Activated CD4-positive, alpha-beta T cell treated with anti-CD3 and anti-CD28 coated beads for 4 hours (primary cell): ENCODE results near the gene OR8D1.

Experiments
- DNase-seq, 2 donors: peaks; one replicate each; pipeline ENCODE4 v3.0.0-alpha.2; 2020

Gene OR8D1

GRCh38 chr11:124313849-124314248, at the start of gene OR8D1:
Gene OR8D1, minus strand, starts transcription at chr11:124313949. Its CDS starts 3,183 bp downstream, at chr11:124310766.
- no peak for DNase-seq

GRCh38 chr11:124359566-124359965, 45.8 kb upstream of the OR8D1 start:
- no peak for DNase-seq

- no peak for DNase-seq
Measured at GRCh38 chr11:124346311-124346955, 32.7 kb upstream of the OR8D1 start.

- no peak for DNase-seq
Measured at GRCh38 chr11:124344346-124344745, 30.6 kb upstream of the OR8D1 start.

GRCh38 chr11:124340142-124340447, 26.3 kb upstream of the OR8D1 start:
- no peak for DNase-seq

GRCh38 chr11:124339396-124340141, 25.8 kb upstream of the OR8D1 start:
- no peak for DNase-seq

- DNase-seq: no peak
Measured at GRCh38 chr11:124331873-124332272, 18.1 kb upstream of the OR8D1 start.

GRCh38 chr11:124329787-124330478, 16.2 kb upstream of the OR8D1 start:
- no peak for DNase-seq

GRCh38 chr11:124327775-124328174, 14.0 kb upstream of the OR8D1 start:
- DNase-seq: no peak

GRCh38 chr11:124322356-124322755, 8.6 kb upstream of the OR8D1 start:
- no peak for DNase-seq

GRCh38 chr11:124320097-124320496, 6.3 kb upstream of the OR8D1 start, which contains the start of gene OR8D2:
Gene OR8D2, minus strand, starts transcription at chr11:124320197. Its CDS starts 0 bp downstream, at chr11:124320197.
- no peak for DNase-seq

- DNase-seq: no peak
Measured at GRCh38 chr11:124315052-124315451, 1.3 kb upstream of the OR8D1 start.

- no peak for DNase-seq
Measured at GRCh38 chr11:124313131-124313530, 618 bp downstream of the OR8D1 start.

GRCh38 chr11:124311670-124312069, 2.1 kb downstream of the OR8D1 start:
- no peak for DNase-seq

GRCh38 chr11:124311269-124311668, 2.5 kb downstream of the OR8D1 start:
- DNase-seq: no peak

GRCh38 chr11:124310721-124311120, 3.0 kb downstream of the OR8D1 start:
- DNase-seq: no peak

- DNase-seq: no peak
Measured at GRCh38 chr11:124307093-124307492, 6.7 kb downstream of the OR8D1 start.

- DNase-seq: no peak
Measured at GRCh38 chr11:124302347-124303125, 11.2 kb downstream of the OR8D1 start.

- no peak for DNase-seq
Measured at GRCh38 chr11:124301548-124301947, 12.2 kb downstream of the OR8D1 start.

- no peak for DNase-seq
Measured at GRCh38 chr11:124297921-124298320, 15.8 kb downstream of the OR8D1 start.

GRCh38 chr11:124296016-124296415, 17.7 kb downstream of the OR8D1 start:
- no peak for DNase-seq

- no peak for DNase-seq
Measured at GRCh38 chr11:124294687-124295086, 19.1 kb downstream of the OR8D1 start.
